HCEC 1CT (cell line): ENCODE measurements around the gene RPS15.

ENCODE experiments used
- DNase-seq: peaks from one replicate; pipeline ENCODE4 v3.0.0-alpha.2; 2017

RPS15 gene

GRCh38 chr19:1420590-1420989, 17.6 kb upstream of the RPS15 start:
- no peak for DNase-seq

- no peak for DNase-seq
Measured at GRCh38 chr19:1421218-1421957, 16.8 kb upstream of the RPS15 start.

- DNase-seq: no peak
Measured at GRCh38 chr19:1421958-1422305, 16.3 kb upstream of the RPS15 start.

GRCh38 chr19:1422360-1422759, 15.8 kb upstream of the RPS15 start:
- no peak for DNase-seq

- DNase-seq: no peak
Measured at GRCh38 chr19:1422943-1423342, 15.3 kb upstream of the RPS15 start.

GRCh38 chr19:1423436-1424191, 14.6 kb upstream of the RPS15 start:
- no peak for DNase-seq

GRCh38 chr19:1424192-1424955, 13.8 kb upstream of the RPS15 start:
- no peak for DNase-seq

GRCh38 chr19:1425102-1425837, 12.9 kb upstream of the RPS15 start:
- no peak for DNase-seq

- DNase-seq: no peak
Measured at GRCh38 chr19:1425902-1426301, 12.3 kb upstream of the RPS15 start.

GRCh38 chr19:1426736-1427135, 11.5 kb upstream of the RPS15 start:
- DNase-seq: no peak

- no peak for DNase-seq
Measured at GRCh38 chr19:1427221-1427920, 10.8 kb upstream of the RPS15 start.

- DNase-seq: no peak
Measured at GRCh38 chr19:1428738-1429391, 9.3 kb upstream of the RPS15 start.

- DNase-seq: no peak
Measured at GRCh38 chr19:1429750-1430149, 8.4 kb upstream of the RPS15 start.

- DNase-seq: no peak
Measured at GRCh38 chr19:1430246-1430645, 8.0 kb upstream of the RPS15 start.

GRCh38 chr19:1431759-1432506, 6.3 kb upstream of the RPS15 start:
- DNase-seq: no peak

- no peak for DNase-seq
Measured at GRCh38 chr19:1432507-1432887, 5.7 kb upstream of the RPS15 start.

GRCh38 chr19:1433119-1434039, 4.8 kb upstream of the RPS15 start:
- no peak for DNase-seq

GRCh38 chr19:1434040-1434366, 4.2 kb upstream of the RPS15 start:
- DNase-seq: no peak

- DNase-seq: no peak
Measured at GRCh38 chr19:1434577-1435060, 3.6 kb upstream of the RPS15 start.

- no peak for DNase-seq
Measured at GRCh38 chr19:1435378-1435989, 2.7 kb upstream of the RPS15 start.
